Peyer's patch (tissue), 4 donors: Measurements from ENCODE around the gene SPRING1.

ENCODE experiments used
- POLR2A ChIP-seq, 2 donors: fragments of 450-650 bp; IDR thresholded peaks; one replicate each; pipeline ENCODE4 v1.5.1; 2017; ENCODE audit warnings: antibody characterized with exemption in 2 of 2, mild to moderate bottlenecking in 2 of 2, moderate library complexity in 2 of 2
- TF ChIP-seq, protein P1 (sequence below), 6 experiments: fragments of 450-650 bp in 4 of 6; fragments of 200-600 bp in 2 of 6; sonication (generic) in 1 of 6; IDR thresholded peaks; one replicate each; pipeline ENCODE4 v1.5.1; 2017 to 2019; ENCODE audit warnings: antibody characterized with exemption in 6 of 6, mild to moderate bottlenecking in 3 of 6, moderate library complexity in 1 of 6

DNA sequence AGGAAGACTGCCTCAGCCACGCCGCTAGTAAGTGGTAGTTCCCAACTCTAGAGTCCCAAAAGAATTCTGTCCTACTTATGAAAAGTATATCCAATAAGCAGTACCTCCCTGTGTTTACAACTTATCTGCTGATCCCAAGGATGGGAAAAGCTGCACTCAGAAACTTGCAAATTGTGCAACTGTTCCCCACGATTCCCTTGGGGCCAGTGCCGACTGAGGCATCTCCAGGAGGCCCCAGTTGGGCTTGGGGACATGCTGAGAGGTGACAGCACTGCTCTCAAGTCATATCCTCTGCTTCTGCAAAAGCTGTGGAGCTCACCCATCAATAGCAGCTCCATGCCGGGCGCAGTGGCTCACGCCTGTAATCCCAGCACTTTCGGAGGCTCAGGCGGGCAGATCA is 23.7 kb downstream of the SPRING1 start:
- TF ChIP-seq POLR2A (IDR thresholded peaks at IDR 0.05), result no peak
- TF ChIP-seq, protein P1, sequence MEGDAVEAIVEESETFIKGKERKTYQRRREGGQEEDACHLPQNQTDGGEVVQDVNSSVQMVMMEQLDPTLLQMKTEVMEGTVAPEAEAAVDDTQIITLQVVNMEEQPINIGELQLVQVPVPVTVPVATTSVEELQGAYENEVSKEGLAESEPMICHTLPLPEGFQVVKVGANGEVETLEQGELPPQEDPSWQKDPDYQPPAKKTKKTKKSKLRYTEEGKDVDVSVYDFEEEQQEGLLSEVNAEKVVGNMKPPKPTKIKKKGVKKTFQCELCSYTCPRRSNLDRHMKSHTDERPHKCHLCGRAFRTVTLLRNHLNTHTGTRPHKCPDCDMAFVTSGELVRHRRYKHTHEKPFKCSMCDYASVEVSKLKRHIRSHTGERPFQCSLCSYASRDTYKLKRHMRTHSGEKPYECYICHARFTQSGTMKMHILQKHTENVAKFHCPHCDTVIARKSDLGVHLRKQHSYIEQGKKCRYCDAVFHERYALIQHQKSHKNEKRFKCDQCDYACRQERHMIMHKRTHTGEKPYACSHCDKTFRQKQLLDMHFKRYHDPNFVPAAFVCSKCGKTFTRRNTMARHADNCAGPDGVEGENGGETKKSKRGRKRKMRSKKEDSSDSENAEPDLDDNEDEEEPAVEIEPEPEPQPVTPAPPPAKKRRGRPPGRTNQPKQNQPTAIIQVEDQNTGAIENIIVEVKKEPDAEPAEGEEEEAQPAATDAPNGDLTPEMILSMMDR (IDR thresholded peaks at IDR 0.05), result no peak
